Glutamatergic neuron (in vitro differentiated cells): Measurements from ENCODE around the gene RABL6. TPM values are rescaled to one million over a fixed set of nuclear protein-coding genes. Genes with fewer than 3 reads are reported as not detected.
A peak's percentile ranks its signal among the peaks of the same experiment; 100 is the strongest.

Experiments
- DNase-seq: peaks from one replicate; pipeline ENCODE4 v3.0.0; 2022
- H3K27ac Mint-ChIP-seq: one replicate; pipeline ENCODE4 v1.8.0; 2020; ENCODE audit warnings: mild to moderate bottlenecking, mixed read lengths, inconsistent platforms; ENCODE audit not compliant: unreplicated experiment
- H3K27me3 Mint-ChIP-seq: one replicate; pipeline ENCODE4 v1.8.0; 2020; ENCODE audit warnings: mild to moderate bottlenecking, moderate library complexity, mixed read lengths, inconsistent platforms; ENCODE audit not compliant: unreplicated experiment
- H3K36me3 Mint-ChIP-seq: one replicate; pipeline ENCODE4 v1.8.0; 2020; ENCODE audit warnings: mild to moderate bottlenecking, mixed read lengths, inconsistent platforms; ENCODE audit not compliant: unreplicated experiment
- H3K4me1 Mint-ChIP-seq: one replicate; pipeline ENCODE4 v1.8.0; 2020; ENCODE audit warnings: mild to moderate bottlenecking, low read depth, mixed read lengths, inconsistent platforms; ENCODE audit not compliant: unreplicated experiment
- H3K4me3 Mint-ChIP-seq: one replicate; pipeline ENCODE4 v1.8.0; 2020; ENCODE audit warnings: mild to moderate bottlenecking, mixed read lengths, inconsistent platforms; ENCODE audit not compliant: unreplicated experiment
- H3K9me3 Mint-ChIP-seq: one replicate; pipeline ENCODE4 v1.8.0; 2020; ENCODE audit warnings: mild to moderate bottlenecking, moderate library complexity, mixed read lengths, inconsistent platforms; ENCODE audit not compliant: unreplicated experiment
- total RNA-seq: library from RNA; stranded (reverse); fragmentation: NEBNext Ultra II Directional; extraction: Animal tissue kit (Norgen Biotek cat#: 25700); gene quantifications from one replicate; pipeline ENCODE4 v1.2.1, GENCODE V29; 2021; ENCODE audit not compliant: unreplicated experiment
- TF ChIP-seq, protein P1 (sequence below): fragments of 200-600 bp; sonication (generic); IDR thresholded peaks from one replicate; pipeline ENCODE4 v1.5.0; 2021; ENCODE audit not compliant: partially characterized antibody, unreplicated experiment

Gene RABL6
- total RNA-seq, 1 donor from 2014 or later = 149 TPM

DNA sequence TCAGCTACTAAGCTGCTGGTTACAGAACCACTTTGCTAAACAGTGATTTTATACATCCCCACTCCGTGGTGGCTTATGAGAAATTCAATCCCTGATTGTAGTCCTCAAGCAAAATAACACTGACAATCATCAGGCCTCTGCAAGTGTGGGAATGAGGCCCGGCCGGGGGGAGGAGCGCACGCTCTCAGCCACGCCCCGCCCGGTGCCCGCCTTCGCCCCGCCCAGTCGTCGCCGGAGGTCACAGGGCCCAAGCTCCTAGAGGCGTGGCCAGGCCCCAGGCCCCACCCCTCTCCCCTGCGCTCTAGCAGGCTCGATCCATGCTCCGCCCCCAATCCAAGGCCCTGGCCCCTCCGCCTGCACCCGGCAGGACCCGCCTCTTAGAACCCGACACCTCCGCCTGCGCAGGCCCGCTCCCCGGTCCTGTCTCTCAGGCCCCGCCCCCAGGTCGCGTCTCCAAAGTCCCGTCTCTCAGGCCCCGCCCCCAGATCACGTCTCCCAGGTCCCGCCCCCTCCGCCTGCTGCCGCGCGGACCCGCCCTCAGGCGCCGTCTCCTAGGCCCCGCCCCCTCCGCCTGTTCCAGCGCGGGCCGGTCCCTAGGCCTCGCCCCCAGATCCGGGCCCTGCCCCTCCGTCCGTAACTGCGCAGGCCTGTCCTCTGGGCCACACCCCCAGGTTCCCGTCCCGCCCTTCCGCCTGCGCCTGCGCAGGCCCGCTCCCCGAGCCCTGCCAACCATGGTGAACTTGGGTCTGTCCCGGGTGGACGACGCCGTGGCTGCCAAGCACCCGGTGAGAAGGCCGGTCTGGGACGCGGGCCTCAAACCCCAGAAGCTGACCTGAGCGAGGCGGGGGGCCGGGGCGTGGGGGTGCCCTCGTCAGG, 16.9 kb upstream of the RABL6 start, which contains the start of gene TMEM141:
TSS of gene TMEM141 (plus strand) at position 705 of the 876 bp plus-strand sequence. CDS start at position 732, 27 bp downstream.
- Mint-ChIP-seq H3K9me3 (no peaks in the 10 kb centered on the region), H3K4me3 (peak within 1 kb of the TSS; percentile 79), H3K27me3 (peaks cover 2% of the 10 kb centered on the region), H3K4me1 (peaks cover 42% of the 10 kb centered on the region), H3K36me3 (no peaks in the 10 kb centered on the region), H3K27ac (peak within 1 kb of the TSS; percentile 31)
- DNase-seq = peak; percentile 100
- TF ChIP-seq, protein P1, sequence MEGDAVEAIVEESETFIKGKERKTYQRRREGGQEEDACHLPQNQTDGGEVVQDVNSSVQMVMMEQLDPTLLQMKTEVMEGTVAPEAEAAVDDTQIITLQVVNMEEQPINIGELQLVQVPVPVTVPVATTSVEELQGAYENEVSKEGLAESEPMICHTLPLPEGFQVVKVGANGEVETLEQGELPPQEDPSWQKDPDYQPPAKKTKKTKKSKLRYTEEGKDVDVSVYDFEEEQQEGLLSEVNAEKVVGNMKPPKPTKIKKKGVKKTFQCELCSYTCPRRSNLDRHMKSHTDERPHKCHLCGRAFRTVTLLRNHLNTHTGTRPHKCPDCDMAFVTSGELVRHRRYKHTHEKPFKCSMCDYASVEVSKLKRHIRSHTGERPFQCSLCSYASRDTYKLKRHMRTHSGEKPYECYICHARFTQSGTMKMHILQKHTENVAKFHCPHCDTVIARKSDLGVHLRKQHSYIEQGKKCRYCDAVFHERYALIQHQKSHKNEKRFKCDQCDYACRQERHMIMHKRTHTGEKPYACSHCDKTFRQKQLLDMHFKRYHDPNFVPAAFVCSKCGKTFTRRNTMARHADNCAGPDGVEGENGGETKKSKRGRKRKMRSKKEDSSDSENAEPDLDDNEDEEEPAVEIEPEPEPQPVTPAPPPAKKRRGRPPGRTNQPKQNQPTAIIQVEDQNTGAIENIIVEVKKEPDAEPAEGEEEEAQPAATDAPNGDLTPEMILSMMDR = no peak

DNA sequence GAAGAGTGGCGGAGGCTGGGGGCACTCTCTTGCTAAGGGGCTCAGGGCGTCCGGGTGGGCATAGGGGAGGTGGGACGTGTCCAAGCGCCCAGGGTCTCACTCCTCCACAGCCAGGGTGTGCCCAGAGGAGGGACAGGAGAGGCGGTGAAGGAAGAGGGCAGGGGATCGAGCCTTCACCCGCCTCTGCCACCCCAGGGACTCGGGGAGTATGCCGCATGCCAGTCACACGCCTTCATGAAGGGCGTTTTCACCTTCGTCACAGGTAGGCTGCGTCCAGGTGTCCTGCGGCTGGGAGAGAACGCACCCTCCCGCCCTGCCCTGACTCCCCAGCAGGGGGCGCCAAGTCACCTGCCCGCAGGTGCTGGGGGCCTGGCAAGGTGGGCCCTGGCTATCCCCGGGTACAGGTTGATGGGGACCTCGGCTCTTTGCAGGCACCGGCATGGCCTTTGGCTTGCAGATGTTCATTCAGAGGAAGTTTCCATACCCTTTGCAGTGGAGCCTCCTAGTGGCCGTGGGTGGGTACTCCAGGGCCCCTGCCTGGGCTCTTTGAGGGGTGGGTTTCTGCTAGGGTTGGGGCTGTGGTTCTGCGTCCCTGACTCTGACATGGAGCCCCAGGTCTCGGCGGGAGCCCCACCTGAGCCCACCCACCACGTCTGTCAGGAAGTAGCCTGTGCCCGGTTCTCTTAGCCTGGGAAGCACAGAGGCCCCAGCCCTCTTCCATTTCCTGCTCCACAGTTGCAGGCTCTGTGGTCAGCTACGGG, 16.1 kb upstream of the RABL6 start:
- H3K4me1 Mint-ChIP-seq = peaks cover 46% of the 10 kb centered on the region
- H3K9me3 Mint-ChIP-seq = no peaks in the 10 kb centered on the region
- H3K4me3 Mint-ChIP-seq = peak overlapping the region; percentile 79
- H3K27me3 Mint-ChIP-seq = peaks cover 4% of the 10 kb centered on the region
- no peak overlapping the region for H3K27ac Mint-ChIP-seq
- H3K36me3 Mint-ChIP-seq = no peaks in the 10 kb centered on the region
- TF ChIP-seq, protein P1 = peak; percentile 98
- DNase-seq = peak; percentile 67

DNA sequence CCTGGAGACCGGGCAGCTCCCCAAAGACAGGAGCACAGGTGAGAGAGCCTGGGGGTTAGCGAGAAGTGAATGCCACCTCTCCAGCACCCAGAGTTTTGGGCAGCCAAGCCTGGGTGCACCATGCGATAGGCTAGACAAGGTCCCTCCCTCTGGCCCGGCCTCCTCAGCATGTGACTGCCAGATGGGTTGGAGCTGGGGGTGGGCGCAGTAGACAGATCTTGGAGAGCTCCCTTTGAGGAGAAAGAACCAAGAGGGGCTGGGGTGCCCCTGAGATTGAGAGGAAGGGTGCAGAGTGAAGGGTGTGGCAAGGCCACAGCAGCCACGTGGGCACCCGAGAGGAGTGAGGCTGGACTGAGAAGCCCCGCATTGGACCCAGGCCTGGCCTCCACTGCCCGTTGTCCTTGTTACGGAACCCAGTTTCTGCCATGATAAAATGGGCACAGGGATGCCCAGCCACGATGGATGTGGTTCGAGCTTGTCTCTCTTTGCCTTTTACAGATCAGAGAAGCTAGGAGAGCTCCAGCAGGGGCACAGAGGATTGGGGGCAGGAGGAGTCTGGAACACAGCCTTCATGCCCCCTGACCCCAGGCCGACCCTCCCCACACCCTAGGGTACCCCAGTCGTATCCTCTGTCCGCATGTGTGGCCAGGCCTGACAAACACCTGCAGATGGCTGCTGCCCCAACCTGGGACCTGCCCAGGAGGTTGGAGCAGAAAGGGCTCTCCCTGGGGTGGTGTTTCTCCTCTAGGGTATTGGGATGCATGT, 15.2 kb upstream of the RABL6 start:
- H3K4me3 Mint-ChIP-seq = peak overlapping the region; percentile 49
- peaks cover 44% of the 10 kb centered on the region for H3K4me1 Mint-ChIP-seq
- H3K9me3 Mint-ChIP-seq = no peaks in the 10 kb centered on the region
- TF ChIP-seq, protein P1 = no peak
- H3K27ac Mint-ChIP-seq = no peak overlapping the region
- no peak for DNase-seq
- no peaks in the 10 kb centered on the region for H3K36me3 Mint-ChIP-seq
- H3K27me3 Mint-ChIP-seq = peaks cover 9% of the 10 kb centered on the region

DNA sequence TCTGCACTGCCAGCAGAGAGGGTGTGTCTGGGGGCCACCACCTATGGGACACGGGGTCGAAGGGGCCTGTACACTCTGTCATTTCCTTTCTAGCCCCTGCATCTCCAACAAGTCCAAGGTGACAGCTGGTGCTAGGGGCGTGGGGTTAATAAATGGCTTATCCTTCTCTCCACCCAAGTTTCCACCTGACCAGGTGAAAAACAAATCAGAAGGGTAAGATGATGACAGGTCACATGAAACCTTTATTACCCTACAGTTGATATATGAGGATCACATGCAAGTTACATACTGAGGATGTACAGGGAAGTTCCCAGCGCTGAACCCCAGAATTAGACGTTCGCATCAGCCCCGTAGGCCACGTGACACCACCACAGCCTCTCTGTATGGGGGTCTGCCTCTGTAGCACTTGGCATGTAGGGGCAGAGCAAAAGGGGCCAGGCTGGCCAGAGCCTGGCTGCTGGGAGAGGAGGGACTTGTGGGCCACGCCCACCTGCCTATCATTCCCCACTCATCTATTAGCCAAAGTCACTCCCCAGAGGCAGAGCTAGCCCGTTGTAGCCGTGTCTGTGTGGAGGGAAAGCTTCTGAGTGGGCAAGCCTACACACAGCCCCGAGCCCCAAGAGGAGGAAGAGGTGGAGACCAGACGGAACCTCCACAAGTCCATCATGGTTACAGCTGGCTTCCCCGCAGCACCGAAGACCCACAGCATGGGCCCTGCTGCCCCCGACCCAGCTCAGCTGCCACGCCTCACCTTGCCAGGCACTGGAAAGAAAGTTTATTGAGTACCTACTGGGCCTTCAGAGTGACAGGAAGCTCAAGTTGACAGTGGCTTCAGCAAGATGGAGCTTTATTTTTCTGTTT, 14.4 kb upstream of the RABL6 start:
- DNase-seq = no peak
- H3K27me3 Mint-ChIP-seq = peaks cover 9% of the 10 kb centered on the region
- TF ChIP-seq, protein P1 = no peak
- H3K4me1 Mint-ChIP-seq = peaks cover 37% of the 10 kb centered on the region
- no peaks in the 10 kb centered on the region for H3K36me3 Mint-ChIP-seq
- no peaks in the 10 kb centered on the region for H3K9me3 Mint-ChIP-seq
- peak overlapping the region; percentile 17 for H3K27ac Mint-ChIP-seq
- H3K4me3 Mint-ChIP-seq = no peak overlapping the region
